ENCODE measurements around the gene KRTAP10-7.
"Not testable (repeated sequence)": the region's sequence is repeated elsewhere in the genome, so short reads cannot be mapped to it uniquely, and the experiment has no call there.

Gene KRTAP10-7

GRCh38 chr21:44623575-44623974, 23.2 kb downstream of the KRTAP10-7 start:
- no peak overlapping the region for H3K4me3 ChIP-seq (ENCODE audit: low read depth, low read length)
- no peak for TF ChIP-seq CTCF (IDR thresholded peaks at IDR 0.05; ENCODE audit: low read depth, low read length, missing control alignments)
- no peaks in the 10 kb centered on the region for H3K27me3 ChIP-seq (replicated peaks)
- no peak overlapping the region for H3K27ac ChIP-seq
- DNase-seq = no peak
- in situ Hi-C loops (cut with HindIII; ENCODE audit: low pct_ligation_motif_present, low sequenced_read_pairs) = no loop called here
- H3K36me3 ChIP-seq (replicated peaks) = no peaks in the 10 kb centered on the region

- Histone ChIP-seq H3K4me3 (ENCODE audit: low read depth, low read length) (no peak overlapping the region), H3K36me3 (replicated peaks) (no peaks in the 10 kb centered on the region), H3K27ac (no peak overlapping the region), H3K27me3 (replicated peaks) (no peaks in the 10 kb centered on the region)
- DNase-seq = no peak
- TF ChIP-seq CTCF (IDR thresholded peaks at IDR 0.05; ENCODE audit: low read depth, low read length, missing control alignments) = no peak
- in situ Hi-C loops (cut with HindIII; ENCODE audit: low pct_ligation_motif_present, low sequenced_read_pairs) = no loop called here
These were observed 25.4 kb downstream of the KRTAP10-7 start for GRCh38 chr21:44625756-44626155.

- TF ChIP-seq CTCF (IDR thresholded peaks at IDR 0.05; ENCODE audit: low read depth, low read length, missing control alignments) = no peak
These were observed 25.9 kb downstream of the KRTAP10-7 start for GRCh38 chr21:44626262-44626661.

GRCh38 chr21:44626673-44627143, 26.3 kb downstream of the KRTAP10-7 start, which contains the start of gene KRTAP10-9:
Gene KRTAP10-9, plus strand, starts transcription at chr21:44627093. Its CDS starts 79 bp downstream, at chr21:44627172.
- H3K27ac ChIP-seq = no peak within 1 kb of the TSS
- no peaks in the 10 kb centered on the region for H3K27me3 ChIP-seq (replicated peaks)
- H3K4me3 ChIP-seq (ENCODE audit: low read depth, low read length) = no peak within 1 kb of the TSS
- in situ Hi-C loops (cut with HindIII; ENCODE audit: low pct_ligation_motif_present, low sequenced_read_pairs) = no loop called here
- no peak for TF ChIP-seq CTCF (IDR thresholded peaks at IDR 0.05; ENCODE audit: low read depth, low read length, missing control alignments)
- H3K36me3 ChIP-seq (replicated peaks) = no peaks in the 10 kb centered on the region
- DNase-seq = no peak

More at GRCh38 chr21:44626262-44626661, 25.9 kb downstream of the KRTAP10-7 start:
- H3K27ac ChIP-seq = no peak overlapping the region
- in situ Hi-C loops (cut with HindIII; ENCODE audit: low pct_ligation_motif_present, low sequenced_read_pairs) = no loop called here
- H3K4me3 ChIP-seq (ENCODE audit: low read depth, low read length) = no peak overlapping the region
- H3K36me3 ChIP-seq (replicated peaks) = no peaks in the 10 kb centered on the region
- no peak for DNase-seq
- no peaks in the 10 kb centered on the region for H3K27me3 ChIP-seq (replicated peaks)

GRCh38 chr21:44627181-44627822, 26.9 kb downstream of the KRTAP10-7 start:
- H3K27me3 ChIP-seq (replicated peaks); H3K36me3 ChIP-seq (replicated peaks); H3K27ac ChIP-seq; H3K4me3 ChIP-seq (ENCODE audit: low read depth, low read length); DNase-seq; in situ Hi-C loops (cut with HindIII; ENCODE audit: low pct_ligation_motif_present, low sequenced_read_pairs): not testable (repeated sequence)

GRCh38 chr21:44627831-44628233, 27.4 kb downstream of the KRTAP10-7 start:
- in situ Hi-C loops (cut with HindIII; ENCODE audit: low pct_ligation_motif_present, low sequenced_read_pairs); DNase-seq; H3K36me3 ChIP-seq (replicated peaks); H3K4me3 ChIP-seq (ENCODE audit: low read depth, low read length); H3K27ac ChIP-seq; H3K27me3 ChIP-seq (replicated peaks): not testable (repeated sequence)
